ENCODE results near the gene LRRFIP1. TPM values are rescaled to one million over a fixed set of nuclear protein-coding genes. Genes with fewer than 3 reads are reported as not detected.

Gene LRRFIP1
- polyA plus RNA-seq, 1 donor from 2014 or later, result 96.3 TPM

- Histone ChIP-seq H3K27me3 (ENCODE audit: insufficient read depth, low read depth, low read length) (no peaks in the 10 kb centered on the region), H2AFZ (ENCODE audit: low read depth, low read length) (no peak overlapping the region), H4K20me1 (ENCODE audit: insufficient read depth) (no peaks in the 10 kb centered on the region), H3K9ac (ENCODE audit: low read length) (no peak overlapping the region), H3K9me3 (ENCODE audit: low read length) (no peaks in the 10 kb centered on the region), H3K36me3 (ENCODE audit: insufficient read depth, low read length) (peaks cover 10% of the 10 kb centered on the region), H3K4me2 (ENCODE audit: low read length) (no peak overlapping the region), H3K27ac (ENCODE audit: low read length) (no peak overlapping the region), H3K79me2 (replicated peaks; ENCODE audit: insufficient read depth, low read length) (no peaks in the 10 kb centered on the region), H3K9me2 (ENCODE audit: insufficient read depth, low read length) (no peaks in the 10 kb centered on the region), H3K4me3 (ENCODE audit: low read length) (no peak overlapping the region), H3F3A (ENCODE audit: insufficient read depth, low read length, poor library complexity, severe bottlenecking) (no peaks in the 10 kb centered on the region)
- TF ChIP-seq EP300 (conservative IDR thresholded peaks at IDR 0.05; ENCODE audit: poor library complexity, severe bottlenecking) (no peak), EZH2 (IDR thresholded peaks at IDR 0.05; ENCODE audit: borderline replicate concordance, insufficient read depth, low read length, poor library complexity, severe bottlenecking) (no peak), SMC3 (conservative IDR thresholded peaks at IDR 0.05; ENCODE audit: poor library complexity) (no peak), MXI1 (conservative IDR thresholded peaks at IDR 0.05; ENCODE audit: poor library complexity, severe bottlenecking) (no peak), RAD21 (conservative IDR thresholded peaks at IDR 0.05) (no peak), POLR2AphosphoS5 (IDR thresholded peaks at IDR 0.05) (no peak), TAF1 (IDR thresholded peaks at IDR 0.05; ENCODE audit: low read depth) (no peak)
- TF ChIP-seq, protein P1, sequence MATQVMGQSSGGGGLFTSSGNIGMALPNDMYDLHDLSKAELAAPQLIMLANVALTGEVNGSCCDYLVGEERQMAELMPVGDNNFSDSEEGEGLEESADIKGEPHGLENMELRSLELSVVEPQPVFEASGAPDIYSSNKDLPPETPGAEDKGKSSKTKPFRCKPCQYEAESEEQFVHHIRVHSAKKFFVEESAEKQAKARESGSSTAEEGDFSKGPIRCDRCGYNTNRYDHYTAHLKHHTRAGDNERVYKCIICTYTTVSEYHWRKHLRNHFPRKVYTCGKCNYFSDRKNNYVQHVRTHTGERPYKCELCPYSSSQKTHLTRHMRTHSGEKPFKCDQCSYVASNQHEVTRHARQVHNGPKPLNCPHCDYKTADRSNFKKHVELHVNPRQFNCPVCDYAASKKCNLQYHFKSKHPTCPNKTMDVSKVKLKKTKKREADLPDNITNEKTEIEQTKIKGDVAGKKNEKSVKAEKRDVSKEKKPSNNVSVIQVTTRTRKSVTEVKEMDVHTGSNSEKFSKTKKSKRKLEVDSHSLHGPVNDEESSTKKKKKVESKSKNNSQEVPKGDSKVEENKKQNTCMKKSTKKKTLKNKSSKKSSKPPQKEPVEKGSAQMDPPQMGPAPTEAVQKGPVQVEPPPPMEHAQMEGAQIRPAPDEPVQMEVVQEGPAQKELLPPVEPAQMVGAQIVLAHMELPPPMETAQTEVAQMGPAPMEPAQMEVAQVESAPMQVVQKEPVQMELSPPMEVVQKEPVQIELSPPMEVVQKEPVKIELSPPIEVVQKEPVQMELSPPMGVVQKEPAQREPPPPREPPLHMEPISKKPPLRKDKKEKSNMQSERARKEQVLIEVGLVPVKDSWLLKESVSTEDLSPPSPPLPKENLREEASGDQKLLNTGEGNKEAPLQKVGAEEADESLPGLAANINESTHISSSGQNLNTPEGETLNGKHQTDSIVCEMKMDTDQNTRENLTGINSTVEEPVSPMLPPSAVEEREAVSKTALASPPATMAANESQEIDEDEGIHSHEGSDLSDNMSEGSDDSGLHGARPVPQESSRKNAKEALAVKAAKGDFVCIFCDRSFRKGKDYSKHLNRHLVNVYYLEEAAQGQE (IDR thresholded peaks at IDR 0.05; ENCODE audit: borderline replicate concordance), result no peak
- TF ChIP-seq, protein P2, sequence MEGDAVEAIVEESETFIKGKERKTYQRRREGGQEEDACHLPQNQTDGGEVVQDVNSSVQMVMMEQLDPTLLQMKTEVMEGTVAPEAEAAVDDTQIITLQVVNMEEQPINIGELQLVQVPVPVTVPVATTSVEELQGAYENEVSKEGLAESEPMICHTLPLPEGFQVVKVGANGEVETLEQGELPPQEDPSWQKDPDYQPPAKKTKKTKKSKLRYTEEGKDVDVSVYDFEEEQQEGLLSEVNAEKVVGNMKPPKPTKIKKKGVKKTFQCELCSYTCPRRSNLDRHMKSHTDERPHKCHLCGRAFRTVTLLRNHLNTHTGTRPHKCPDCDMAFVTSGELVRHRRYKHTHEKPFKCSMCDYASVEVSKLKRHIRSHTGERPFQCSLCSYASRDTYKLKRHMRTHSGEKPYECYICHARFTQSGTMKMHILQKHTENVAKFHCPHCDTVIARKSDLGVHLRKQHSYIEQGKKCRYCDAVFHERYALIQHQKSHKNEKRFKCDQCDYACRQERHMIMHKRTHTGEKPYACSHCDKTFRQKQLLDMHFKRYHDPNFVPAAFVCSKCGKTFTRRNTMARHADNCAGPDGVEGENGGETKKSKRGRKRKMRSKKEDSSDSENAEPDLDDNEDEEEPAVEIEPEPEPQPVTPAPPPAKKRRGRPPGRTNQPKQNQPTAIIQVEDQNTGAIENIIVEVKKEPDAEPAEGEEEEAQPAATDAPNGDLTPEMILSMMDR (IDR thresholded peaks at IDR 0.05; ENCODE audit: poor library complexity, severe bottlenecking), result no peak
Observed at GRCh38 chr2:237732790-237733381, 105.5 kb downstream of the LRRFIP1 start.

DNA sequence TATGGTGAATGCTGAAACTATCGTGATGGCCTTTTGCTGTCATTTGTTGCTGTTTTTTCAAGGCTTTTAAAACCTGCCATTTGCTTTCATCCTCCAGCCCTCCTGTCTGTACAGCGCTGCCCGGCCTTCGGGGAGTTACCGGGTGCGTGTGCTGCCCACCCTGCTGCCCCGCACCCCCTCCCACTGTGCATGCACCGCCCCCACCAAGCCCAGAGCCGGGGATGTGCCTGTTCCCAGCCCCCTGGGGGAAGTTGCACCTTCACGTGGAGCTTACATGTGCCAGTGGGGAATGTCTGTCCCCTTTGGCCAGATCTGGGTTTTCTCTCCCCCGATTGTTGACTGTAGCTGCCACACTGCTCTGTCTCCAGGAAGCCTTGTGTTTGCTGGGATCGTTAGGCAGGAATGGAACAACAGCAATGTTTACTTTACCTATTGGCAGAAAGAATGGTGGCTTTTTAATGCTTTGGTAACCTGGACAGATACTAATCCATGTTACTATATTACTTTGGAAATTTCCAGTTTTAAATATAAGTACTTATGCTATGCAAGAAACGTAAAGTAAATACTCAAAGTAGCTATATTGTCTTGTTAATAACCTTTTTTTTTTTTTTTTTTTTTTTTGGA is 106.4 kb downstream of the LRRFIP1 start:
- Histone ChIP-seq H3K27ac (ENCODE audit: low read length) (no peak overlapping the region), H3K27me3 (ENCODE audit: insufficient read depth, low read depth, low read length) (no peaks in the 10 kb centered on the region), H3F3A (ENCODE audit: insufficient read depth, low read length, poor library complexity, severe bottlenecking) (no peaks in the 10 kb centered on the region), H3K4me2 (ENCODE audit: low read length) (no peak overlapping the region), H3K79me2 (replicated peaks; ENCODE audit: insufficient read depth, low read length) (no peaks in the 10 kb centered on the region), H3K4me3 (ENCODE audit: low read length) (no peak overlapping the region), H4K20me1 (ENCODE audit: insufficient read depth) (no peaks in the 10 kb centered on the region), H3K9me2 (ENCODE audit: insufficient read depth, low read length) (no peaks in the 10 kb centered on the region), H2AFZ (ENCODE audit: low read depth, low read length) (no peak overlapping the region), H3K36me3 (ENCODE audit: insufficient read depth, low read length) (peaks cover 10% of the 10 kb centered on the region), H3K9ac (ENCODE audit: low read length) (no peak overlapping the region), H3K9me3 (ENCODE audit: low read length) (no peaks in the 10 kb centered on the region)
- TF ChIP-seq, protein P2 (IDR thresholded peaks at IDR 0.05; ENCODE audit: poor library complexity, severe bottlenecking), result no peak
- TF ChIP-seq POLR2AphosphoS5 (IDR thresholded peaks at IDR 0.05), result no peak
- TF ChIP-seq TAF1 (IDR thresholded peaks at IDR 0.05; ENCODE audit: low read depth), result no peak
- TF ChIP-seq EZH2 (IDR thresholded peaks at IDR 0.05; ENCODE audit: borderline replicate concordance, insufficient read depth, low read length, poor library complexity, severe bottlenecking), result no peak
- TF ChIP-seq RAD21 (conservative IDR thresholded peaks at IDR 0.05), result no peak
- no peak for TF ChIP-seq SMC3 (conservative IDR thresholded peaks at IDR 0.05; ENCODE audit: poor library complexity)
- no peak for TF ChIP-seq EP300 (conservative IDR thresholded peaks at IDR 0.05; ENCODE audit: poor library complexity, severe bottlenecking)
- TF ChIP-seq, protein P1 (IDR thresholded peaks at IDR 0.05; ENCODE audit: borderline replicate concordance), result no peak
- TF ChIP-seq MXI1 (conservative IDR thresholded peaks at IDR 0.05; ENCODE audit: poor library complexity, severe bottlenecking), result no peak
